ENCODE measurements around the gene CRADD. TPM values are rescaled to one million over a fixed set of nuclear protein-coding genes. Genes with fewer than 3 reads are reported as not detected.

The CRADD gene
- total and polyA plus RNA-seq, 10 of the 15 experiments (the other 5 are each of a cell fraction or from before 2014, with no cell fraction given) = 7.6 to 15.5 (median 11.7) TPM

DNA sequence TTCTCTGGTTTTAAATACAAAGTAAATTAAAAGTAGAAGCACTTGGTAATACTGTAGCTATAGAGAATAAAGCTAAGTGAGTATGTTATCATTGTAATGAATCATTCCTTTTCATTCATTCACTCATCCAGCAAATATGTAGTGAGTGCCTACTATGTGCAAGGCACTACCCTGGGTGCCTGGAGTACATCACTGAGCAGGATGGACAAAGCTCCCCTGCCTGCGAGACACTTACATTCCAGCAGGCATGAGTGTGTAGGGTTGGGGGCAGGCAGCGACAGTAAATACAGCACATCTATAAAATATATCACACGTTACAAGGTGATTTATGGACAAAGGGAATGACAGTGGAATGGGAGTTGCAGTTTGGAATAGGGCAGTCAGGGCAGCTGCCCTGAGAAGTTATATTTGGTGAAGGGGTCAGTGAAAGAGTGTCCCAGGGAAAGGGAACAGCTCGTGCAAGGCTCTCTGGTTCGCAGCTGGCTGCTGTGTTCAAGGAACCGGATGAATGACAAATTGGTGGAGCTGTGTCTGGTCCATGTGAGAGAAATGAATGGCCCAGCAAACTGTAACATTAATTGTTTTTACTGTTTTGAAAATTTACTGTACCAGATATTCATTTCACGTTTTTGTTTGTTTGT lies 159.6 kb downstream of the CRADD start:
- Histone ChIP-seq H4K20me1 (ENCODE audit: control insufficient read depth, insufficient read depth) (no peaks in the 10 kb centered on the region), H3K4me1 (ENCODE audit: control insufficient read depth, insufficient read depth, low read length) (no peaks in the 10 kb centered on the region), H3K36me3 (ENCODE audit: control insufficient read depth in 2 of 2, insufficient read depth in 2 of 2, low read length in 1 of 2) (no peaks in the 10 kb centered on the region), H3K4me2 (ENCODE audit: control insufficient read depth, insufficient read depth) (no peak overlapping the region), H3K9ac (ENCODE audit: control insufficient read depth, insufficient read depth, low read length) (no peak overlapping the region), H3K79me2 (ENCODE audit: control insufficient read depth, insufficient read depth, low read length) (no peaks in the 10 kb centered on the region), H3K27me3 (replicated peaks in 1 of 2; ENCODE audit: control insufficient read depth in 2 of 2, insufficient read depth in 2 of 2, low read length in 1 of 2) (no peaks in the 10 kb centered on the region), H3K27ac (ENCODE audit: control insufficient read depth, insufficient read depth) (no peak overlapping the region), H3K4me3 (no peak overlapping the region), H2AFZ (ENCODE audit: control insufficient read depth, low read depth, low read length) (no peak overlapping the region), H3K9me3 (replicated peaks; ENCODE audit: control insufficient read depth, insufficient read depth, low read length) (no peaks in the 10 kb centered on the region)
- SMC1A ChIA-PET (ENCODE audit: uncharacterized antibody, unreplicated experiment) = no interaction called here
- POLR2A ChIA-PET = interaction anchor here (0.6 to 0.7 kb wide), 2 partner anchors 313 to 817 kb away, joined by 3 read pairs; no protein-coding TSS in a partner anchor
- 89% methylated on average over 7 of the region's 7 CpGs for WGBS (ENCODE audit: insufficient coverage, insufficient replicate concordance, low lambda C conversion rate, missing lambda C conversion rate)
- FAIRE-seq (no peak), DNase-seq (ENCODE audit: low read depth, low spot score) (no peak), ATAC-seq (no peak)
- no peak for TF ChIP-seq ZZZ3 (IDR thresholded peaks at IDR 0.05; ENCODE audit: control insufficient read depth, insufficient read length, low read depth)
- TF ChIP-seq ZNF24 (IDR thresholded peaks at IDR 0.05) = no peak
- TF ChIP-seq POLR2AphosphoS2 (IDR thresholded peaks at IDR 0.05; ENCODE audit: low read depth, low read length) = no peak
- no peak for TF ChIP-seq CREM (IDR thresholded peaks at IDR 0.05; ENCODE audit: low read depth)
- TF ChIP-seq FOXK2 (IDR thresholded peaks at IDR 0.05) = no peak
- no peak for TF ChIP-seq CEBPZ (IDR thresholded peaks at IDR 0.05; ENCODE audit: low read depth, low read length)
- no peak for TF ChIP-seq SRF (IDR thresholded peaks at IDR 0.05; ENCODE audit: low read depth in 2 of 2, low read length in 2 of 2)
- TF ChIP-seq, protein P1, sequence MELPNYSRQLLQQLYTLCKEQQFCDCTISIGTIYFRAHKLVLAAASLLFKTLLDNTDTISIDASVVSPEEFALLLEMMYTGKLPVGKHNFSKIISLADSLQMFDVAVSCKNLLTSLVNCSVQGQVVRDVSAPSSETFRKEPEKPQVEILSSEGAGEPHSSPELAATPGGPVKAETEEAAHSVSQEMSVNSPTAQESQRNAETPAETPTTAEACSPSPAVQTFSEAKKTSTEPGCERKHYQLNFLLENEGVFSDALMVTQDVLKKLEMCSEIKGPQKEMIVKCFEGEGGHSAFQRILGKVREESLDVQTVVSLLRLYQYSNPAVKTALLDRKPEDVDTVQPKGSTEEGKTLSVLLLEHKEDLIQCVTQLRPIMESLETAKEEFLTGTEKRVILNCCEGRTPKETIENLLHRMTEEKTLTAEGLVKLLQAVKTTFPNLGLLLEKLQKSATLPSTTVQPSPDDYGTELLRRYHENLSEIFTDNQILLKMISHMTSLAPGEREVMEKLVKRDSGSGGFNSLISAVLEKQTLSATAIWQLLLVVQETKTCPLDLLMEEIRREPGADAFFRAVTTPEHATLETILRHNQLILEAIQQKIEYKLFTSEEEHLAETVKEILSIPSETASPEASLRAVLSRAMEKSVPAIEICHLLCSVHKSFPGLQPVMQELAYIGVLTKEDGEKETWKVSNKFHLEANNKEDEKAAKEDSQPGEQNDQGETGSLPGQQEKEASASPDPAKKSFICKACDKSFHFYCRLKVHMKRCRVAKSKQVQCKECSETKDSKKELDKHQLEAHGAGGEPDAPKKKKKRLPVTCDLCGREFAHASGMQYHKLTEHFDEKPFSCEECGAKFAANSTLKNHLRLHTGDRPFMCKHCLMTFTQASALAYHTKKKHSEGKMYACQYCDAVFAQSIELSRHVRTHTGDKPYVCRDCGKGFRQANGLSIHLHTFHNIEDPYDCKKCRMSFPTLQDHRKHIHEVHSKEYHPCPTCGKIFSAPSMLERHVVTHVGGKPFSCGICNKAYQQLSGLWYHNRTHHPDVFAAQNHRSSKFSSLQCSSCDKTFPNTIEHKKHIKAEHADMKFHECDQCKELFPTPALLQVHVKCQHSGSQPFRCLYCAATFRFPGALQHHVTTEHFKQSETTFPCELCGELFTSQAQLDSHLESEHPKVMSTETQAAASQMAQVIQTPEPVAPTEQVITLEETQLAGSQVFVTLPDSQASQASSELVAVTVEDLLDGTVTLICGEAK (IDR thresholded peaks at IDR 0.05; ENCODE audit: borderline replicate concordance) = no peak
- TF ChIP-seq NFYB (IDR thresholded peaks at IDR 0.05; ENCODE audit: insufficient read depth, low read depth, low read length) = no peak
- TF ChIP-seq NBN (IDR thresholded peaks at IDR 0.05) = no peak
- no peak for TF ChIP-seq GATAD2B (conservative IDR thresholded peaks at IDR 0.05; ENCODE audit: low read depth)
- no peak for TF ChIP-seq STAT1 (conservative IDR thresholded peaks at IDR 0.05)
- intact Hi-C loops (cut with micrococcal nuclease; ENCODE audit: unreplicated experiment) = no loop called here
- no TSS peak for BruUV-seq (replicated peaks)
- CTCF ChIA-PET = no interaction called here
- RAD21 ChIA-PET (ENCODE audit: unreplicated experiment) = interaction anchor here (0.6 kb wide), 1 partner anchor 144 kb away, joined by 3 read pairs; no protein-coding TSS in a partner anchor
- in situ Hi-C loops (cut with MboI) = no loop called here

All from GM12878 (cell line).